Measurements from ENCODE around the gene SLC23A2.

The SLC23A2 gene

DNA sequence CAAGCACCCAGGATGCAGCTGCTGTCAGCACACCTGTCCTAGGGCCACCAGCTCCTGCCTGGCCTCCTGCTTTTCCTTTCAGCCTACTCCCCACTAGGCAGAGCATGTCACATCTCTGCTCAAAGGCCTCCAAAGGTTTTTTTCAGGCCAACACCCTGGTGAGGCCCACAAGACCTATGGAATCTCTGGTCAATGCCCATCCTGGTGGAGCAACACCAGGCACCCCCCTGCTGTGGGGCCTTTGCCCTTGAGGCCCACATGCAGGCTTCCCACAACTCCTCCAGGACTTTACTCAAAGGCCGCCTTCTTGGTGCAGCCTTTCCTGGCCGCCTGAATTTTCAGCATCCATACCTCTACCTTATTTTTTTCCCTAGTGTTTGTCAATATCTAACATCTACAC is 76.9 kb downstream of the SLC23A2 start (continued):
- TF ChIP-seq PRDM6 (tag by site-specific recombination; IDR thresholded peaks at IDR 0.05), result no peak

DNA sequence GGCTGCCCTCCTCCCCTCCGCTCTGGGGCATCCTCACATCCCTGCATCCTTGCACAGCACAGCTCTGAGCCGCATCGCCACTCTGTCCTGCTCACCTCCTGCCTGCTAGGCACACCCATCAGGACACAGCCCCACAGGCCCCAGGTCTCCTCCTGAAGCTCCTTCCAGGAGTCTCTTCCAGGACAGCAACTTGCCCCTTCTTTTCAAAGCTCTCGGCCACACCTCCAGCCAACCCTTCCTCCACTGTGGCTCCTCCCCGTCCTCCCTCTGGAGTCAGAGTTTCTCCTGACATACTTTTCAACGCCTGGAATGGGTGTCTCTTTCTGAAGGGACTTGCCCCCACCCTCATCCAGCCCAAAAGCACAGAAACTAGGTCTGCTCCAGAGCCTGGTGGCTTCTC is 77.3 kb downstream of the SLC23A2 start:
- POLR2A ChIA-PET, result no interaction called here
- no peak overlapping the region for H3K4me3 ChIP-seq (ENCODE audit: low read depth, low read length)
- peaks cover 8% of the 10 kb centered on the region; the same call in 1 of the 2 replicates for H3K4me1 ChIP-seq (ENCODE audit: control insufficient read depth, insufficient read depth, low read length)
- no peak overlapping the region for H3K27ac ChIP-seq (ENCODE audit: extremely low read depth, low read depth, low read length)
- peaks cover 0 to 19% of the 10 kb centered on the region in 2 experiments; a peak in 2 of 3 replicates for H3K36me3 ChIP-seq (ENCODE audit: control insufficient read depth in 2 of 2, insufficient read depth in 1 of 2, low read length in 2 of 2)
- no peaks in the 10 kb centered on the region for H3K9me3 ChIP-seq (ENCODE audit: control insufficient read depth, insufficient read depth, low read depth, low read length)
- CTCF ChIA-PET, result no interaction called here
- TF ChIP-seq, protein P1, sequence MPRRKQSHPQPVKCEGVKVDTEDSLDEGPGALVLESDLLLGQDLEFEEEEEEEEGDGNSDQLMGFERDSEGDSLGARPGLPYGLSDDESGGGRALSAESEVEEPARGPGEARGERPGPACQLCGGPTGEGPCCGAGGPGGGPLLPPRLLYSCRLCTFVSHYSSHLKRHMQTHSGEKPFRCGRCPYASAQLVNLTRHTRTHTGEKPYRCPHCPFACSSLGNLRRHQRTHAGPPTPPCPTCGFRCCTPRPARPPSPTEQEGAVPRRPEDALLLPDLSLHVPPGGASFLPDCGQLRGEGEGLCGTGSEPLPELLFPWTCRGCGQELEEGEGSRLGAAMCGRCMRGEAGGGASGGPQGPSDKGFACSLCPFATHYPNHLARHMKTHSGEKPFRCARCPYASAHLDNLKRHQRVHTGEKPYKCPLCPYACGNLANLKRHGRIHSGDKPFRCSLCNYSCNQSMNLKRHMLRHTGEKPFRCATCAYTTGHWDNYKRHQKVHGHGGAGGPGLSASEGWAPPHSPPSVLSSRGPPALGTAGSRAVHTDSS (tag by site-specific recombination; IDR thresholded peaks at IDR 0.05), result no peak
- TF ChIP-seq PRDM10 (tag by site-specific recombination; IDR thresholded peaks at IDR 0.05) (no peak), ZNF777 (tag by site-specific recombination; IDR thresholded peaks at IDR 0.05; ENCODE audit: borderline replicate concordance) (no peak), ZNF629 (tag by site-specific recombination; IDR thresholded peaks at IDR 0.05) (no peak), EGR2 (tag by site-specific recombination; IDR thresholded peaks at IDR 0.05; ENCODE audit: low read depth) (no peak), FEZF1 (tag by site-specific recombination; IDR thresholded peaks at IDR 0.05) (no peak), SP7 (tag by site-specific recombination; IDR thresholded peaks at IDR 0.05) (no peak), PRDM4 (tag by site-specific recombination; IDR thresholded peaks at IDR 0.05) (no peak), ZNF248 (tag by site-specific recombination; IDR thresholded peaks at IDR 0.05) (no peak), ZNF488 (tag by site-specific recombination; IDR thresholded peaks at IDR 0.05) (no peak), ZNF837 (tag by site-specific recombination; IDR thresholded peaks at IDR 0.05) (no peak)
- TF ChIP-seq, protein P2, sequence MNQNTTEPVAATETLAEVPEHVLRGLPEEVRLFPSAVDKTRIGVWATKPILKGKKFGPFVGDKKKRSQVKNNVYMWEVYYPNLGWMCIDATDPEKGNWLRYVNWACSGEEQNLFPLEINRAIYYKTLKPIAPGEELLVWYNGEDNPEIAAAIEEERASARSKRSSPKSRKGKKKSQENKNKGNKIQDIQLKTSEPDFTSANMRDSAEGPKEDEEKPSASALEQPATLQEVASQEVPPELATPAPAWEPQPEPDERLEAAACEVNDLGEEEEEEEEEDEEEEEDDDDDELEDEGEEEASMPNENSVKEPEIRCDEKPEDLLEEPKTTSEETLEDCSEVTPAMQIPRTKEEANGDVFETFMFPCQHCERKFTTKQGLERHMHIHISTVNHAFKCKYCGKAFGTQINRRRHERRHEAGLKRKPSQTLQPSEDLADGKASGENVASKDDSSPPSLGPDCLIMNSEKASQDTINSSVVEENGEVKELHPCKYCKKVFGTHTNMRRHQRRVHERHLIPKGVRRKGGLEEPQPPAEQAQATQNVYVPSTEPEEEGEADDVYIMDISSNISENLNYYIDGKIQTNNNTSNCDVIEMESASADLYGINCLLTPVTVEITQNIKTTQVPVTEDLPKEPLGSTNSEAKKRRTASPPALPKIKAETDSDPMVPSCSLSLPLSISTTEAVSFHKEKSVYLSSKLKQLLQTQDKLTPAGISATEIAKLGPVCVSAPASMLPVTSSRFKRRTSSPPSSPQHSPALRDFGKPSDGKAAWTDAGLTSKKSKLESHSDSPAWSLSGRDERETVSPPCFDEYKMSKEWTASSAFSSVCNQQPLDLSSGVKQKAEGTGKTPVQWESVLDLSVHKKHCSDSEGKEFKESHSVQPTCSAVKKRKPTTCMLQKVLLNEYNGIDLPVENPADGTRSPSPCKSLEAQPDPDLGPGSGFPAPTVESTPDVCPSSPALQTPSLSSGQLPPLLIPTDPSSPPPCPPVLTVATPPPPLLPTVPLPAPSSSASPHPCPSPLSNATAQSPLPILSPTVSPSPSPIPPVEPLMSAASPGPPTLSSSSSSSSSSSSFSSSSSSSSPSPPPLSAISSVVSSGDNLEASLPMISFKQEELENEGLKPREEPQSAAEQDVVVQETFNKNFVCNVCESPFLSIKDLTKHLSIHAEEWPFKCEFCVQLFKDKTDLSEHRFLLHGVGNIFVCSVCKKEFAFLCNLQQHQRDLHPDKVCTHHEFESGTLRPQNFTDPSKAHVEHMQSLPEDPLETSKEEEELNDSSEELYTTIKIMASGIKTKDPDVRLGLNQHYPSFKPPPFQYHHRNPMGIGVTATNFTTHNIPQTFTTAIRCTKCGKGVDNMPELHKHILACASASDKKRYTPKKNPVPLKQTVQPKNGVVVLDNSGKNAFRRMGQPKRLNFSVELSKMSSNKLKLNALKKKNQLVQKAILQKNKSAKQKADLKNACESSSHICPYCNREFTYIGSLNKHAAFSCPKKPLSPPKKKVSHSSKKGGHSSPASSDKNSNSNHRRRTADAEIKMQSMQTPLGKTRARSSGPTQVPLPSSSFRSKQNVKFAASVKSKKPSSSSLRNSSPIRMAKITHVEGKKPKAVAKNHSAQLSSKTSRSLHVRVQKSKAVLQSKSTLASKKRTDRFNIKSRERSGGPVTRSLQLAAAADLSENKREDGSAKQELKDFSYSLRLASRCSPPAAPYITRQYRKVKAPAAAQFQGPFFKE (tag by site-specific recombination; IDR thresholded peaks at IDR 0.05; ENCODE audit: borderline replicate concordance), result no peak
- TF ChIP-seq, protein P3, sequence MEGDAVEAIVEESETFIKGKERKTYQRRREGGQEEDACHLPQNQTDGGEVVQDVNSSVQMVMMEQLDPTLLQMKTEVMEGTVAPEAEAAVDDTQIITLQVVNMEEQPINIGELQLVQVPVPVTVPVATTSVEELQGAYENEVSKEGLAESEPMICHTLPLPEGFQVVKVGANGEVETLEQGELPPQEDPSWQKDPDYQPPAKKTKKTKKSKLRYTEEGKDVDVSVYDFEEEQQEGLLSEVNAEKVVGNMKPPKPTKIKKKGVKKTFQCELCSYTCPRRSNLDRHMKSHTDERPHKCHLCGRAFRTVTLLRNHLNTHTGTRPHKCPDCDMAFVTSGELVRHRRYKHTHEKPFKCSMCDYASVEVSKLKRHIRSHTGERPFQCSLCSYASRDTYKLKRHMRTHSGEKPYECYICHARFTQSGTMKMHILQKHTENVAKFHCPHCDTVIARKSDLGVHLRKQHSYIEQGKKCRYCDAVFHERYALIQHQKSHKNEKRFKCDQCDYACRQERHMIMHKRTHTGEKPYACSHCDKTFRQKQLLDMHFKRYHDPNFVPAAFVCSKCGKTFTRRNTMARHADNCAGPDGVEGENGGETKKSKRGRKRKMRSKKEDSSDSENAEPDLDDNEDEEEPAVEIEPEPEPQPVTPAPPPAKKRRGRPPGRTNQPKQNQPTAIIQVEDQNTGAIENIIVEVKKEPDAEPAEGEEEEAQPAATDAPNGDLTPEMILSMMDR (tag by site-specific recombination; IDR thresholded peaks at IDR 0.05), result no peak
- TF ChIP-seq, protein P4, sequence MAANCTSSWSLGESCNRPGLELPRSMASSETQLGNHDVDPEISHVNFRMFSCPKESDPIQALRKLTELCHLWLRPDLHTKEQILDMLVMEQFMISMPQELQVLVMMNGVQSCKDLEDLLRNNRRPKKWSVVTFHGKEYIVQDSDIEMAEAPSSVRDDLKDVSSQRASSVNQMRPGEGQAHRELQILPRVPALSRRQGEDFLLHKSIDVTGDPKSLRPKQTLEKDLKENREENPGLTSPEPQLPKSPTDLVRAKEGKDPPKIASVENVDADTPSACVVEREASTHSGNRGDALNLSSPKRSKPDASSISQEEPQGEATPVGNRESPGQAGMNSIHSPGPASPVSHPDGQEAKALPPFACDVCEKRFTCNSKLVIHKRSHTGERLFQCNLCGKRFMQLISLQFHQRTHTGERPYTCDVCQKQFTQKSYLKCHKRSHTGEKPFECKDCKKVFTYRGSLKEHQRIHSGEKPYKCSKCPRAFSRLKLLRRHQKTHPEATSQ (tag by site-specific recombination; IDR thresholded peaks at IDR 0.05), result no peak

Measured in HEK293 (cell line).